Measurements from ENCODE around the gene CLEC11A. TPM values are rescaled to one million over a fixed set of nuclear protein-coding genes. Genes with fewer than 3 reads are reported as not detected.

Gene CLEC11A, protein sequence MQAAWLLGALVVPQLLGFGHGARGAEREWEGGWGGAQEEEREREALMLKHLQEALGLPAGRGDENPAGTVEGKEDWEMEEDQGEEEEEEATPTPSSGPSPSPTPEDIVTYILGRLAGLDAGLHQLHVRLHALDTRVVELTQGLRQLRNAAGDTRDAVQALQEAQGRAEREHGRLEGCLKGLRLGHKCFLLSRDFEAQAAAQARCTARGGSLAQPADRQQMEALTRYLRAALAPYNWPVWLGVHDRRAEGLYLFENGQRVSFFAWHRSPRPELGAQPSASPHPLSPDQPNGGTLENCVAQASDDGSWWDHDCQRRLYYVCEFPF
- total RNA-seq = 1.2 and 1.7 TPM in 2 replicates

- intact Hi-C loops (cut with micrococcal nuclease) = loop anchor here (10.0 kb wide), 3 partner anchors 358 to 698 kb away; partner anchors contain the start of genes CTU1, NAPSA, VRK3 and ZNF473
Observed at GRCh38 chr19:50723069-50723468, at the start of gene CLEC11A. TSS of gene CLEC11A (plus strand) at chr19:50723364. CDS start at chr19:50723526, 162 bp downstream.

GRCh38 chr19:50676625-50677197, 46.5 kb upstream of the CLEC11A start:
- intact Hi-C loops (cut with micrococcal nuclease) = no loop called here

- intact Hi-C loops (cut with micrococcal nuclease) = no loop called here
Observed at GRCh38 chr19:50677636-50678035, 45.5 kb upstream of the CLEC11A start.

GRCh38 chr19:50678323-50678722, 44.8 kb upstream of the CLEC11A start:
- intact Hi-C loops (cut with micrococcal nuclease) = no loop called here

DNA sequence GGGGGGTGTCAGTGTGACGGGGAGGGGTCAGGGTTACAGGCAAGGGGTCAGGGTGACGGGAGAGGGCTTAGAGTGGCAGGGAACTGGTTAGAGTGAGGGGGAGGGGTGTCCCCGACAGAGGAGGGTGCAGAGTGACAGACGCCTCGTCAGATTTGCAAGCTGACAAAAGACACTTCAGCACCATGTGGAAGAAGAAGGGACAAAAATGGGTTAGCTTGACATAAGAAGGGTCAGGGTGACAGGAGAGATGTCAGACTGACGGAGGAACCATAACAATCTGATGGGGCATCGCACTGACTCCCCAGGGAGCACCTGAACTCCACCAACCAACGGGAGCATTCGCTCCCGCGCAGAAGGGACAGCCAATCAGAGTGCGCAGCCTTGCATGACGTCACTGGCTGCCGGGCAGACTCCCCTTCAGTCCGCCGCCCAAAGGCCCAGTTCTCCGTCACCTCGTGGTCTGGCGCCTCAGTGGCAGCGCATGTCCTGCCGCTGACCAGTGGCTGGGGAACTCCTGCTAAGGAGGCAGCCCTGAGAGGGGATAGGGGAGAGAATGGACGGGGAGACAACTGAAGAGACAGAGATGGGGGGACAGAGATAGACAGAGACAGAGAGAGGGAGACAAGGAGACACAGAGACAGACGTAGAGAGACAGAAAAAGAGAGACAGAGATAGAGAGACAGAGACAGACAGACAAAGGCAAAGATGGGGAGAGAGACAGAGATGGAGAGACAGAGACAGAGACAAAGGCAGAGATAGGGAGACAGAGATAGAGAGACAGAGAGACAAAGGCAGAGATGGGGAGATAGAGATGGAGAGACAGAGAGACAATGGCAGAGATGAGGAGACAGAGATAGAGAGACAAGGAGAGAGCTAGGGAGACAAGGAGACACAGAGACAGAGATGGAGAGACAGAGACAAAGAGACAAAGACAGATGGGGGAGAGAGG, 43.7 kb upstream of the CLEC11A start:
- intact Hi-C loops (cut with micrococcal nuclease) = no loop called here

GRCh38 chr19:50686310-50687032, 36.7 kb upstream of the CLEC11A start:
- intact Hi-C loops (cut with micrococcal nuclease) = no loop called here

DNA sequence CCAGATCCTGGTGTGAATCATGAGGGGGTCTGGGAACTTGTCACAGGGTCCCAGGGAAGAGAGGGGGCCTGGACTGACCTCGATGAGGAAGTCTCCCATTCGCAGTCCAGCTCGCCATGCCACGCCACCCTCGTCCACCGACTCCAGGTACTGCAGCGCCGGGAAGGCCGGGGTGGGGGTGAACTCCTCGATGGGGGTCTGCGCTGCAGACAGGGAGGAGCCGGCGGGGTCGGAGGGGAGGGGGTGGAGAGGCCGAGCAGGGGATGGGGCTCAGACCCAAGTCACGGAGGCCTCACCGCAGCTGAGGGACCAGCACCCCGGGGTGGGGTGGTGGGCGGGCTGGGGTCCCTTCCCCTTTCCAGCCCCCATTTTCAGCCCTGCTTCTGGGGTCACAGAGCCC, 34.4 kb upstream of the CLEC11A start:
- intact Hi-C loops (cut with micrococcal nuclease) = no loop called here

DNA sequence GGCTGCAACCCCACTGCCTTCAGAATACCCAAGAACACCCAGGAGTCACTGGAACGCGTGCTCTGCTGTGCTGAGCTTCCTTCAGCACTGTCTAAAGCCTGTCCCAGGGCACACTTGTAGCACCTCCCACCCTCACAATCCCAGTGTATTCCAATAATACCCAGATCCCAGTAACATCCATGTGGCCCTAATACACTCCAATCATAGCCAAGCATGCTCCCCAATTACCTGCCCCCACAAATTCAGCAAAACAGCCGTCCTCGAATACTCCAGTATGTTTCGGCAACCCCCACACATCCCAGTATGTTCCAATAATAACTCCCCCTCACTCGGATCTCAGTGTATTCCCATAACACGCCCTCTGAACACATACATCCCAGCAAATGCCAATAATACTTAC, 32.7 kb upstream of the CLEC11A start:
- intact Hi-C loops (cut with micrococcal nuclease) = no loop called here

DNA sequence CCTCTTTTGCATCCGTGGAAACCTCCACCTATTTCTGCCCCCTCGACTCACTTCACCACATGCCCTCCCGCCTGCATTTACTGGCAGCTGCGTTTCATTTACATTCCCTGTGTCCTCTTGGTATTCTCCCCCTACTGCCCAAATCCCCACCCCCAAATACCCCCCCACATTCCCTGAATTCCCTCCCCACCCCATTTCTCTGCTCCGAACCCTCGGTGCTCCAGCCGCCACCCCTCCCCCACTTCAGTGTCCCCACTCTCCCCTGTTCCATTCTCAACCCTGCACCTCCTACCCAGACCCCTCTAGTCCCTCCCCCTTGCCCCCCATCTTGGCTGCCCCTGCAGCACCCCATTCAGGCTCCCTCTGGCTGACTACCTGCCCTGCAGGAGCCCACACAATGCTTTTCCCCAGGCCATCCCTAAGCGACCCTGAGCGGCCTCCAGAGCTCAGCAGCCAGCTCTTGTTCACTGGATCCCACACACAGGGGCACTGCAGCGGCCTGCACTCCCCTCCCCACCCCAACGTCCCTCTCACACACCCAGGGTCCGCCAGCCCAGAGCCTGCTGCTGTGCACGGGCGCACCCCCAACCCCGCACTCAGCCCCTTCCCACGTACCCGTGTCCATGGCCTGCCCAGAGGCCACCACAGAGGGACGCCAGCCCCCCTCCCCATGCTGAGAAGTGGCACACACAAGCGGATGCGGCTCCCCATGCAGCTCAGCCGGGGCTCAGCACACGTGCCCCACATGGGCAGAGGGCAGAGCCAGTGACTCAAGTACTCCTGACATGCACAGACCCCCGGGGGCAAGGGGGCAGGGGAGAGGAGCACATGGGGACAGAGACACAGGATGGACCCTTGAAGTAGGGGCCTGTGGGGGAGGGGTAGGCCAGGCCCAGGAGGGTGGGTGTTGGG, 29.8 kb upstream of the CLEC11A start:
- intact Hi-C loops (cut with micrococcal nuclease) = no loop called here

DNA sequence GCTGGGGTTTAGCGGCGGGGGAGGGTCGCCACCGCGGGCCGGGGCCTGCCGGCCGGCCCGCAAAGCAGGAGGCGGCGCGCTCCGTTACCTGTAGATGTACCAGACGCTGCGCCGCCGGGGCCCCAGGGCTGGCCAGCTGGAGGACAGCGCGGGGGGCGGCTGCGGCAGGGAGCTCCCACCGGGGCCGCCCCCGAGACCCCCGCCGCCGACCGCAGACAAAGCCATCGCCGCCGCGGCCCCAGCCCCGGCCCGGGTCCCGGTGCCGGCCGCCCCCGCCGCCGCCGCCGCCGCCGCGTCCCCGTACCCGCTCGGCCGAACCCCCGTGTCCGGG, 28.4 kb upstream of the CLEC11A start:
- intact Hi-C loops (cut with micrococcal nuclease) = no loop called here

- intact Hi-C loops (cut with micrococcal nuclease) = no loop called here
Observed at GRCh38 chr19:50695251-50696093, 27.7 kb upstream of the CLEC11A start.

GRCh38 chr19:50696094-50696483, 27.1 kb upstream of the CLEC11A start:
- intact Hi-C loops (cut with micrococcal nuclease) = no loop called here

- intact Hi-C loops (cut with micrococcal nuclease) = no loop called here
Observed at GRCh38 chr19:50697414-50698124, 25.6 kb upstream of the CLEC11A start.

DNA sequence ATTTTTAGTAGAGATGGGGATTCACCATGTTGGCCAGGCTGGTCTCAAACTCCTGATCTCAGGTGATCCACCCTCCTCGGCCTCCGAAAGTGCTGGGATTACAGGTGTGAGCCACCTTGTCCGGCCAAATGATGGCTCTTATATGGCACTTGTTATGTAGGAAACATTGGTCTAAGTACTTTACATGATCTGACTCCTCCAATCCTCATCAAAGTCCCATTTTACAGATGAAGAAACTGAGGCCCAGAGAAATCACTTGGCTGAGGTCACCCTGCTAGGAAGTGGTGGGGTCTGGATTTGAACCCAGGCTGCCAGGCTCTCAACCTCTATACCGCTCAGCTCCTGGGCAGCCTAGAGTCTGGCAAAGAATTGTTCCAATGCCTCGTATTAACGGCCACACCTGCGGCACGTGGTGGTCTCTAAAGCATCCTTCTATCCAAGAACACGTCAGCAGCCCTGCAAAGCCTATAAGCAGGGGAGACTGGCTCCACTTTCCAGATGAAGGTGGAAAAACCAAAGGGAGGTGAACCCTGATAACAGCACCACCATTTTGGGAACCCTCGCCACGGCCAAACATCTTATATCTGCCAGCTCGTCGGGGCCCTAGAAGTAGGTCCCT, 21.7 kb upstream of the CLEC11A start:
- intact Hi-C loops (cut with micrococcal nuclease) = no loop called here

- intact Hi-C loops (cut with micrococcal nuclease) = no loop called here
Observed at GRCh38 chr19:50702158-50702870, 20.9 kb upstream of the CLEC11A start.

DNA sequence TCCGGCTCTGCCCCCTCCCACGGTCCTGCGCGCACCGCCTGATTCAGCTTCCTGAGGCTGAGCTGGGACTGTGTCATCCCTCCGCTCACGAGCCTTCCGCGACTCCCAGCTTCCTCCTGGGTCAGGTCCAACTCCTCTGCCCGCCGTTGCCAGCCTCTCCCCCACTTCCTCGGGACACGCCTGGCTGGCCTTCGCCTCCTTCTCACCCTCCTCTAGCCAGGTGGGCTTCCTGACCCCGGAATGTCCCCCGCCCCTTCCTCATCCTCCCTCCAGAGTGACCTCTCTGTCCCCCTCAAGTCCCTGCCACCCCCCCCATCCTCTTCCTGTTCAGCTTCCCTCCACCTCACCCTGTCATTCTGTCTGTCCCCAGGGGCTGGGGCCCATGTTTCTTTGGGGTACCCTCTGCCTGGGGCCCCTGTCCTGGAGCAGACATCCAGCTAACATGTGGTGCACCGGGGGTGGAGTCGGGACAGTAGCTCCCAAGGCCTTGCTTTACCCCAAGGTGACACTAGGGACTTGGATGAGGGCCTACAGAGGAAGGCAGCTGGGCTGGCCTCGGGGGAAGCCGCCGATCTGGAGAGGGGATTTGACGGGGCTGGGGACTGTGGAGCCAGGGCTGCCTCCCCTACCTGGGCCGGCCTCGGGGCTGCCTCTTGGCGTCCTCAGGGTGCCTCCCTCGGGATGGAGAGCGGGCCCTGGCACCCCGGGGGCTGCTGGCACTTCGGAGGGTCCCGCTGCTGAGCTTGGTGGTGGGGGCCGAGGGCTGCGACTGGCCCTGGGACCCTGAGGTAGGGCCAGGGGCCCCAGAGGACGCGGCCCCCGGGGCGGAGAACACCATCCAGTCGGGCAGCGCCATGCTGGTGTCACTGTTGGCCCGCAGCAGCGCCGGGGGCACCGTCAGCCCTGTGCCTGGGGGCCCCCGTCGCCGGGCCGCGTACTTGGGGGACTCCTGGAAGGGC, 20.0 kb upstream of the CLEC11A start:
- intact Hi-C loops (cut with micrococcal nuclease) = no loop called here
